GM23338 (cell line): ENCODE data around the gene BAG2.

Source experiments
- CREB1 ChIP-seq: fragments of 250-450 bp; sonication (Bioruptor Pico); IDR thresholded peaks from 2 replicates; pipeline ENCODE4 v1.5.0; 2020; ENCODE audit warnings: low read depth, mild to moderate bottlenecking, moderate library complexity
- CTCF ChIP-seq, 2 experiments: fragments of 200-600 bp in 1 of 2; sonication (generic) in 1 of 2; conservative IDR thresholded peaks; 2 replicates each; pipeline versions ENCODE4 v1.5.1 to v1.6.1; 2016 to 2017; ENCODE audit warnings: antibody characterized with exemption in 2 of 2, low read depth in 2 of 2, mild to moderate bottlenecking in 2 of 2, moderate library complexity in 1 of 2
- ETS1 ChIP-seq: IDR thresholded peaks from 2 replicates; pipeline ENCODE4 v1.6.1; 2016; ENCODE audit warnings: antibody characterized with exemption
- EZH2 ChIP-seq: fragments of 200-600 bp; sonication (generic); IDR thresholded peaks from one replicate; pipeline ENCODE4 v1.8.0; 2017; ENCODE audit warnings: antibody characterized with exemption, mild to moderate bottlenecking, low read depth; ENCODE audit not compliant: unreplicated experiment
- EZH2phosphoT487 ChIP-seq: fragments of 200-600 bp; sonication (generic); IDR thresholded peaks from one replicate; pipeline ENCODE4 v1.8.1; 2018; ENCODE audit warnings: antibody characterized with exemption; ENCODE audit not compliant: unreplicated experiment
- JUNB ChIP-seq: IDR thresholded peaks from one replicate; pipeline ENCODE4 v1.6.1; 2016; ENCODE audit warnings: antibody characterized with exemption; ENCODE audit not compliant: unreplicated experiment
- NANOG ChIP-seq: IDR thresholded peaks from 2 replicates; pipeline ENCODE4 v1.6.1; 2016; ENCODE audit warnings: antibody characterized with exemption, borderline replicate concordance
- POLR2AphosphoS5 ChIP-seq: IDR thresholded peaks from 2 replicates; pipeline ENCODE4 v1.6.1; 2016; ENCODE audit warnings: antibody characterized with exemption, low read depth
- REST ChIP-seq: IDR thresholded peaks from one replicate; pipeline ENCODE4 v1.6.1; 2018; ENCODE audit warnings: antibody characterized with exemption; ENCODE audit not compliant: unreplicated experiment
- STAT1 ChIP-seq: IDR thresholded peaks from one replicate; pipeline ENCODE4 v1.6.1; 2016; ENCODE audit warnings: antibody characterized with exemption; ENCODE audit not compliant: unreplicated experiment
- ZNF114 ChIP-seq: fragments of 250-450 bp; sonication (Bioruptor Pico); IDR thresholded peaks from 2 replicates; pipeline ENCODE4 v1.5.0; 2020; ENCODE audit warnings: mild to moderate bottlenecking, moderate library complexity
- ZNF331 ChIP-seq: fragments of 250-450 bp; sonication (Bioruptor Pico); IDR thresholded peaks from 2 replicates; pipeline ENCODE4 v1.5.0; 2020; ENCODE audit warnings: low read depth, mild to moderate bottlenecking, moderate library complexity
- ZNF462 ChIP-seq: fragments of 250-450 bp; sonication (Bioruptor Pico); IDR thresholded peaks from 2 replicates; pipeline ENCODE4 v1.5.0; 2020; ENCODE audit warnings: mild to moderate bottlenecking, moderate library complexity

GRCh38 chr6:57221936-57222742 is 50.0 kb downstream of the BAG2 start, which contains the start of gene RAB23:
- TF ChIP-seq CTCF (conservative IDR thresholded peaks at IDR 0.05; ENCODE audit: low read depth in 2 of 2) (no peak), EZH2phosphoT487 (no peak), CREB1 (CRISPR knock-in tag) (no peak), JUNB (no peak), REST (no peak), EZH2 (no peak), ETS1 (no peak; the same call in 1 of the 2 replicates), ZNF331 (CRISPR knock-in tag) (no peak), POLR2AphosphoS5 (peak; percentile 91), NANOG (no peak), ZNF462 (CRISPR knock-in tag) (no peak), ZNF114 (CRISPR knock-in tag) (no peak), STAT1 (no peak)
